Peyer's patch (tissue), 4 donors: ENCODE data around the gene SMIM45.

ENCODE experiments used
- CTCF ChIP-seq, 6 experiments: fragments of 450-650 bp in 4 of 6; fragments of 200-600 bp in 2 of 6; sonication (generic) in 1 of 6; IDR thresholded peaks; one replicate each; pipeline ENCODE4 v1.5.1; 2017 to 2019; ENCODE audit warnings: antibody characterized with exemption in 6 of 6, mild to moderate bottlenecking in 3 of 6, moderate library complexity in 1 of 6
- POLR2A ChIP-seq, 2 donors: fragments of 450-650 bp; IDR thresholded peaks; one replicate each; pipeline ENCODE4 v1.5.1; 2017; ENCODE audit warnings: antibody characterized with exemption in 2 of 2, mild to moderate bottlenecking in 2 of 2, moderate library complexity in 2 of 2

- TF ChIP-seq CTCF (IDR thresholded peaks at IDR 0.05) (no peak), POLR2A (IDR thresholded peaks at IDR 0.05) (no peak)
Measured at GRCh38 chr22:41907436-41908401, 44.2 kb upstream of the SMIM45 start.
